NCI-H748 treated with DMSO at 0.1 percent for 48 hours (cell line): Measurements from ENCODE around the gene DEGS1.
"Not testable (repeated sequence)": the region's sequence is repeated elsewhere in the genome, so short reads cannot be mapped to it uniquely, and the experiment has no call there.

ENCODE experiments used
- DNase-seq: peaks from one replicate; lab custom pipeline; 2025; lab: John Stamatoyannopoulos, UW

The DEGS1 gene

GRCh38 chr1:224180783-224181452 is 2.1 kb upstream of the DEGS1 start:
- DNase-seq: no peak

GRCh38 chr1:224181453-224181810 is 1.6 kb upstream of the DEGS1 start:
- DNase-seq: no peak

- peak; percentile 8 for DNase-seq
Observed at GRCh38 chr1:224182057-224182865, 779 bp upstream of the DEGS1 start.

- no peak for DNase-seq
Observed at GRCh38 chr1:224183591-224184312, 712 bp downstream of the DEGS1 start.

- DNase-seq: no peak
Observed at GRCh38 chr1:224185208-224185607, 2.2 kb downstream of the DEGS1 start.

- DNase-seq: no peak
Observed at GRCh38 chr1:224188286-224188685, 5.2 kb downstream of the DEGS1 start.

GRCh38 chr1:224189561-224189960 is 6.5 kb downstream of the DEGS1 start:
- DNase-seq: no peak

GRCh38 chr1:224192082-224192788 is 9.2 kb downstream of the DEGS1 start:
- DNase-seq: no peak

GRCh38 chr1:224193319-224193966 is 10.4 kb downstream of the DEGS1 start:
- no peak for DNase-seq

- DNase-seq: no peak
Observed at GRCh38 chr1:224196813-224197600, 14.0 kb downstream of the DEGS1 start.

- no peak for DNase-seq
Observed at GRCh38 chr1:224198572-224198971, 15.5 kb downstream of the DEGS1 start.

GRCh38 chr1:224199679-224200078 is 16.6 kb downstream of the DEGS1 start:
- DNase-seq: no peak

- no peak for DNase-seq
Observed at GRCh38 chr1:224201383-224201782, 18.3 kb downstream of the DEGS1 start.

- no peak for DNase-seq
Observed at GRCh38 chr1:224201853-224202252, 18.8 kb downstream of the DEGS1 start.

GRCh38 chr1:224203243-224204016 is 20.4 kb downstream of the DEGS1 start:
- no peak for DNase-seq

- no peak for DNase-seq
Observed at GRCh38 chr1:224205438-224205840, 22.4 kb downstream of the DEGS1 start.

GRCh38 chr1:224205931-224206538 is 23.0 kb downstream of the DEGS1 start:
- not testable (repeated sequence) for DNase-seq

GRCh38 chr1:224211206-224211962 is 28.3 kb downstream of the DEGS1 start:
- peak; percentile 3 for DNase-seq

GRCh38 chr1:224212618-224213061 is 29.6 kb downstream of the DEGS1 start:
- DNase-seq: no peak
